ENCODE results near the gene PSAPL1.

Gene PSAPL1

DNA sequence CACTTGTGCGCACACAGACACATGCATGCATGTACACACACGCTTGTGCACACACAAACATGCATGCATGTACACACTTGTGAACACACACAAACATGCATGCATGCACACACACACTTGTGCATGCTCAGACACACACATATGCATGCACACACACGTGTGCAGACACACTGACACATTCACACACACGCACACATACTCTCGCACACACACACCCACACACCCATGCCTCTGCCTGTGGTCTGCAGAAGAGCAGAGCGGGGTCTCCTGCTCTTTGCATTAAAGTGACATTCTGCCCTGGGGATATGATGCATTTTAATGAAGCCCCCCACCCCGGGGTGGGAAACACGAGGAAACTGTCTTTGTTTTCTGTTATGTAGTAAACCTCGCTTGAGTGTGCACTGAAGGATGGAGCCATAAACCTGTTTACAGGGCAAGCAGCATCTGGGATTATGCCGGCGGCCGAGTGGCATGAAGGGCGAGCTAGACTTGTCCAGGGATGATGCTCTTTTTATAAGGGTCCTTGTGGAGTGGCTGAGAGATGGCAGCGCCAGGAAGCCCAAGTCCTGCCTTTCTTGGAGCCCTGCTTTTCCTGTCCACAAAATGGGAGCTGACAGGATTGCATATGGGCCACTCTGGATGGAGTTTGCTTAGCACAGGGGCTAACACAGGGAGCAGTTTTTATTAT, 17.8 kb downstream of the PSAPL1 start:
- no peak for DNase-seq

DNA sequence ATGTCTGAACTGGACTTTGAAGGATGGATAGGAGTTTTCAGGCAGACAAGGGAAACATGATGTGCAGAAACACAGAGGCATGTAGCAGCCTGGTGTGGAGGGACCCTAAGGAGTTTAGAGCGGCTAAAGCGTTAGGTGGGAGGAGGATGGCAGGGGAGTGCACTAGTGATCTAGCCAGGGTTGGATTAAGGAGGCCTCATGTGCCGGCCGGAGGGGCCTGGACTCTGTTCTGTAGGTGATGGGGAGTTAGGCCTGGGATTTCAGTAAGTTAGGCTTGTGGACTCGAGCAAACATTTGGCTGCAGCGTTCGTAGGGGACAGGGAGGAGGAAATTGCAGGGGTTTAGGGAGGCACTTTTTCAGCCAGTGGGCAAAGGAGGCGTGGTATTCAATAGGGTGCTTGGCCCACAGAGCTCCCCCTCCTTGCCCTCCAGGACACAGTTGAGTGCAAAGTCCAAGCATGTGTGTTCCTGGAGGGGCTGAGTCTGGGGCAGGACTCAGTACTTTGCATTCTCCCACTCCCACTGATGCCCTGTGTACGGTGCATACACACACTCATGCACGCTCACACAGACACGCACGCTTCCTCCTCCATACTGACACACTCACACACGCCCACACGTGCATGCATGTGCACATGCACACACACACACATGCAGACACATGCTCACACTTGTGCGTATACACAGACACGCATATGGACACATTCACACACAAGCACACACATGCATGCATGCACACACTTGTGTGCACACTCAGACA, 18.6 kb downstream of the PSAPL1 start:
- DNase-seq: no peak

- DNase-seq: no peak
Measured at GRCh38 chr4:7414736-7415510, 19.8 kb downstream of the PSAPL1 start.

DNA sequence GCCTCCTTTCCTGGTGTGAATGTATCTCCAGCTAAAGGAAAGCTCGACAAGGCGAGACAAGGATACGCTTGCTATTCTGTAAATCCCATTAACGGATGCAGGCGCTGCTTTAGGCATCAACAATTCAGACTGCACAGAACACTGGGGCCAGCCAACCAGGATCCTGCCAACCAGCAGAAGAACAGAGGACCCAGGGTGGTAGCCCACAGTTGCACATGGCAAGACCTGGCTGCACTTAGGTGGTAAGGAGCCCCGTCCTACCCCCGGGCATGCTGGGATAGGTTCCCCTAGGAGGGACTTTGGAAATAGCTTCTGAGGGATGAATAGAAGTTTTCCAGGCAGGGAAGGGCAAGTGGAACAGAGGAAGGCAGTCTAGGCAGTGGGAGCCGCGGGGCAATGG, 20.7 kb downstream of the PSAPL1 start:
- DNase-seq: no peak

GRCh38 chr4:7412554-7412912, 22.2 kb downstream of the PSAPL1 start:
- DNase-seq: no peak

- DNase-seq: no peak
Measured at GRCh38 chr4:7411896-7412553, 22.7 kb downstream of the PSAPL1 start.

DNA sequence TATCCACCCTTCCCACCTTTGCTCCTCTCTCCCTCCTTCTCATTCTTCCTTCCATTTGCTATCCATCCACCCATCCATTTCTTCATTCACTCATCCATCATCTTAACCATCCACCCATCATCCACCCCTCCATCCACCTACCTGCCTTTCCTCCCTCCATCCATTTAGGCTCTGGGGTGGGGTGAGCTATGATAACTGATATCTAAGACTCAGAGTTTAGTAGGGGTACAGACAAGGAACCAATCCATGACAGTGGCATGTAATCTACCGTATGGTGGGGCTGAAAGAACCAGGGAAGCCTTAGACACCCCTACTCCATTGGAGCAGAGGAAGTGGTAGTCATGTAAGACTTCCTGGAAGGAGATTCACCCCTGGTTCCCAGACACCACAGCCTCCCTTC, 23.2 kb downstream of the PSAPL1 start:
- no peak for DNase-seq

- no peak for DNase-seq
Measured at GRCh38 chr4:7410446-7410845, 24.3 kb downstream of the PSAPL1 start.

- DNase-seq: no peak
Measured at GRCh38 chr4:7408166-7408565, 26.6 kb downstream of the PSAPL1 start.

GRCh38 chr4:7403001-7403400, 31.7 kb downstream of the PSAPL1 start:
- DNase-seq: no peak

GRCh38 chr4:7402526-7402925, 32.2 kb downstream of the PSAPL1 start:
- no peak for DNase-seq

DNA sequence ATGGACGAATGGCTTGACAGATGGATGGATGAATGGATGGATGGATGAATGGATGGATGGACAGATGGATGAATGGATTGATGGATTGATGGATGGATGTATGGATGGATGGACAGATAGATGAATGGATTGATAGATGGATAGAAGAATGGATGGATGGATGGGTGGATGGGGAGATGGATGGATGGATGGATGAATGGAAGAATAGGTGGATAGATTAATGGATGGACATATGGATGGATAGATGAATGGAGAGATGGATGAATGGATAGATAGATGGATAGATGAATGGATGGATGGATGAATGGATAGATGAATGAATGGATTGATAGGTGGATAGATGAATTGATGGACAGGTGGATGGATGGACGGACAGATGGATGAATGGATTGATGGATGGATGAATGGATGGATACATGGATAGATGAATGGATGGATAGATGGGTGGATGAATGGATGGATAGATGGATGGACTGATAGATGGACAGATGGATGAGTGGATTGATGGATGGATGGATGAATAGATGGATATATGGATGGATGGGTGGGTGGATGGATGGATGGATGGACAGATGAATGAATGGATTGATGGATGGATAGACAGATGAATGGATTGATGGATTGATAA, 33.9 kb downstream of the PSAPL1 start:
- DNase-seq: no peak

- DNase-seq: no peak
Measured at GRCh38 chr4:7399440-7400234, 35.1 kb downstream of the PSAPL1 start.

GRCh38 chr4:7398788-7399439, 35.8 kb downstream of the PSAPL1 start:
- no peak for DNase-seq

DNA sequence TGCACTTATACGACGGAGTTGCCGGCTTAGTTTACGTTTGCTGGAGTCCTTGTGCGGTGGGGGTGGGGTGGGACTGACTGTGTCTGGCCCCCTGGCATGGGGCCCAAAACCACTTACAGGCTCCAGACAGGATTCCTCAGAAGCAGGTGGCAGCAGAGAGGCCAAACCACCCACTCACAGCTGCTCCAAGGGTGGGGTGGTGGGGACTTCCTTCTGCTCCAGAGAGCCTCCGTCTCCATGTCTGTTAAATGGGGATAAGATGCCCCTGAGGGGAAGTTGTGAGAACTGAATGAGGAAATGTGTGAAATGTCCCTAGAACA, 36.7 kb downstream of the PSAPL1 start:
- no peak for DNase-seq

GRCh38 chr4:7397206-7398103, 37.3 kb downstream of the PSAPL1 start:
- DNase-seq: no peak

GRCh38 chr4:7396186-7396910, 38.4 kb downstream of the PSAPL1 start:
- DNase-seq: no peak

- no peak for DNase-seq
Measured at GRCh38 chr4:7395645-7396044, 39.1 kb downstream of the PSAPL1 start.

- no peak for DNase-seq
Measured at GRCh38 chr4:7394681-7395451, 39.9 kb downstream of the PSAPL1 start.
